ENCODE results near the gene ZNFX1. TPM values are rescaled to one million over a fixed set of nuclear protein-coding genes. Genes with fewer than 3 reads are reported as not detected.
"Not testable (repeated sequence)": the region's sequence is repeated elsewhere in the genome, so short reads cannot be mapped to it uniquely, and the experiment has no call there.

ZNFX1 gene
- total and polyA plus RNA-seq, 2 experiments from 2014 or later: 10.0 to 13.9 TPM

DNA sequence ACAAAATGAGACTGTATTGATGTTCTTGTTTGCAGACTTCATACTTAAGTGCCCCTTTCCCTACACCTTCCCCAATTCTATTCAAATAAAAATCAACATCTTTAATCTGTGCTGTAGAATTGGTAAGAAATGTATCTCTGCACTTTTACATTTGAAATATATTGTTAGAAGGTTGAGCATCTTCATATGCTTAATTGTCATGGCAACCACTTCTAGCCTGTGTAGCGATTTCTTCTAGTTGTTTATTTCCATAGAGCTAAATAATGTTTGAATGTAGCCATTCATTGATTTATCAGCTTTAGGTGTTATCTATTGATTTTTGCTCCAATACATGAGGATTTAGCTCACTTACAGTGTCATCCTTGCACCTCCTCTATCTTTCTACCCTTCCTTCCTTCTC, 37.7 kb upstream of the ZNFX1 start:
- Histone ChIP-seq H3K79me2 (no peaks in the 10 kb centered on the region), H3K4me3 (no peak overlapping the region), H2AFZ (no peak overlapping the region), H3K4me1 (ENCODE audit: insufficient read depth) (peaks cover 9% of the 10 kb centered on the region), H4K20me1 (ENCODE audit: insufficient read depth, poor library complexity, severe bottlenecking) (no peaks in the 10 kb centered on the region), H3K9me2 (replicated peaks; ENCODE audit: insufficient read depth) (no peaks in the 10 kb centered on the region), H3K27me3 (peaks cover 60% of the 10 kb centered on the region), H3K9me3 (ENCODE audit: low read depth) (no peaks in the 10 kb centered on the region), H3K27ac (no peak overlapping the region), H3K4me2 (no peak overlapping the region), H3K36me3 (replicated peaks; ENCODE audit: insufficient read depth, low read depth) (no peaks in the 10 kb centered on the region)
- no peak for DNase-seq (ENCODE audit: low spot score)
- TF ChIP-seq EZH2phosphoT487 (IDR thresholded peaks at IDR 0.05; ENCODE audit: low read depth, severe bottlenecking, unreplicated experiment): no peak
- 91% methylated on average over 1 of the region's 1 CpG for WGBS (ENCODE audit: low lambda C conversion rate, missing lambda C conversion rate)

DNA sequence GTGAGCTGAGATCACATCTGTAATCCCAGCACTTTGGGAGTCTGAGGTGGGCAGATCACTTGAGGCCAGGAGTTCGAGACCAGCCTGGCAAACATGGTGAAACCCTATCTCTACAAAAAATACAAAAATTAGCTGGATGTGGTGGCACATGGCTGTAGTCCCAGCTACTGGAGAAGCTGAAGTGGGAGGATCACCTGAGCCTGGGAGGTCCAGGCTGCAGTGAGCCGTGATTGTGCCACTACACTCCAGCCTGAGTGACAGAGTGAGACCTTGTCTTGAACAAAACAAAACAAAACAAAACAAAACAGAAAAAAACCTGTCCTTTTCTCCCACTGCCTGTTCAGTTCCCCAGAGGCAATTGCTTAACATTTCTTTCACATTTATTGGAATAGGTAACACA, 36.2 kb upstream of the ZNFX1 start:
- H3K27ac ChIP-seq; H3K79me2 ChIP-seq; H3K9me3 ChIP-seq (ENCODE audit: low read depth); H3K4me3 ChIP-seq; H4K20me1 ChIP-seq (ENCODE audit: insufficient read depth, poor library complexity, severe bottlenecking); H3K36me3 ChIP-seq (replicated peaks; ENCODE audit: insufficient read depth, low read depth); H3K4me2 ChIP-seq; H3K9me2 ChIP-seq (replicated peaks; ENCODE audit: insufficient read depth); DNase-seq (ENCODE audit: low spot score); H3K4me1 ChIP-seq (ENCODE audit: insufficient read depth); H2AFZ ChIP-seq: not testable (repeated sequence)
- peaks cover 47% of the 10 kb centered on the region for H3K27me3 ChIP-seq
- 83% methylated on average over 2 of the region's 2 CpGs for WGBS (ENCODE audit: low lambda C conversion rate, missing lambda C conversion rate)

- H3K4me3 ChIP-seq: no peak overlapping the region
- no peaks in the 10 kb centered on the region for H4K20me1 ChIP-seq (ENCODE audit: insufficient read depth, poor library complexity, severe bottlenecking)
- H3K79me2 ChIP-seq: no peaks in the 10 kb centered on the region
- H3K9me2 ChIP-seq (replicated peaks; ENCODE audit: insufficient read depth): no peaks in the 10 kb centered on the region
- no peak overlapping the region for H2AFZ ChIP-seq
- TF ChIP-seq EZH2phosphoT487 (IDR thresholded peaks at IDR 0.05; ENCODE audit: low read depth, severe bottlenecking, unreplicated experiment): no peak
- no peak for TF ChIP-seq CTCF (IDR thresholded peaks at IDR 0.05; ENCODE audit: poor library complexity)
- no peak for TF ChIP-seq EZH2 (IDR thresholded peaks at IDR 0.05; ENCODE audit: borderline replicate concordance)
- no peak overlapping the region for H3K27ac ChIP-seq
- H3K27me3 ChIP-seq: peaks cover 39% of the 10 kb centered on the region
- no peaks in the 10 kb centered on the region for H3K4me1 ChIP-seq (ENCODE audit: insufficient read depth)
- no peak for DNase-seq (ENCODE audit: low spot score)
- no peaks in the 10 kb centered on the region for H3K9me3 ChIP-seq (ENCODE audit: low read depth)
- H3K4me2 ChIP-seq: no peak overlapping the region
- 91% methylated on average over 2 of the region's 2 CpGs for WGBS (ENCODE audit: low lambda C conversion rate, missing lambda C conversion rate)
- no peaks in the 10 kb centered on the region for H3K36me3 ChIP-seq (replicated peaks; ENCODE audit: insufficient read depth, low read depth)
Measured at GRCh38 chr20:49313283-49313682, 35.4 kb upstream of the ZNFX1 start.

GRCh38 chr20:49312661-49313060, 34.8 kb upstream of the ZNFX1 start:
- H3K27me3 ChIP-seq: peaks cover 33% of the 10 kb centered on the region
- no peak overlapping the region for H3K4me2 ChIP-seq
- no peak overlapping the region for H3K4me3 ChIP-seq
- no peak overlapping the region for H3K27ac ChIP-seq
- H3K36me3 ChIP-seq (replicated peaks; ENCODE audit: insufficient read depth, low read depth): no peaks in the 10 kb centered on the region
- H3K4me1 ChIP-seq (ENCODE audit: insufficient read depth): no peaks in the 10 kb centered on the region
- H3K79me2 ChIP-seq: no peaks in the 10 kb centered on the region
- H3K9me3 ChIP-seq (ENCODE audit: low read depth): no peaks in the 10 kb centered on the region
- H2AFZ ChIP-seq: no peak overlapping the region
- no peaks in the 10 kb centered on the region for H4K20me1 ChIP-seq (ENCODE audit: insufficient read depth, poor library complexity, severe bottlenecking)
- no peak for TF ChIP-seq EZH2 (IDR thresholded peaks at IDR 0.05; ENCODE audit: borderline replicate concordance)
- no peak for TF ChIP-seq EZH2phosphoT487 (IDR thresholded peaks at IDR 0.05; ENCODE audit: low read depth, severe bottlenecking, unreplicated experiment)
- no peak for TF ChIP-seq CTCF (IDR thresholded peaks at IDR 0.05; ENCODE audit: poor library complexity)
- DNase-seq (ENCODE audit: low spot score): no peak
- 80% methylated on average over 4 of the region's 4 CpGs for WGBS (ENCODE audit: low lambda C conversion rate, missing lambda C conversion rate)
- no peaks in the 10 kb centered on the region for H3K9me2 ChIP-seq (replicated peaks; ENCODE audit: insufficient read depth)

GRCh38 chr20:49310705-49311104, 32.8 kb upstream of the ZNFX1 start:
- H3K27me3 ChIP-seq: peaks cover 15% of the 10 kb centered on the region
- no peak overlapping the region for H3K4me2 ChIP-seq
- TF ChIP-seq EZH2phosphoT487 (IDR thresholded peaks at IDR 0.05; ENCODE audit: low read depth, severe bottlenecking, unreplicated experiment) (no peak), CTCF (IDR thresholded peaks at IDR 0.05; ENCODE audit: poor library complexity) (no peak), EZH2 (IDR thresholded peaks at IDR 0.05; ENCODE audit: borderline replicate concordance) (no peak)
- no peaks in the 10 kb centered on the region for H3K36me3 ChIP-seq (replicated peaks; ENCODE audit: insufficient read depth, low read depth)
- no peaks in the 10 kb centered on the region for H4K20me1 ChIP-seq (ENCODE audit: insufficient read depth, poor library complexity, severe bottlenecking)
- DNase-seq (ENCODE audit: low spot score): no peak
- H3K9me2 ChIP-seq (replicated peaks; ENCODE audit: insufficient read depth): no peaks in the 10 kb centered on the region
- no peak overlapping the region for H3K4me3 ChIP-seq
- H3K27ac ChIP-seq: no peak overlapping the region
- H3K79me2 ChIP-seq: no peaks in the 10 kb centered on the region
- H3K4me1 ChIP-seq (ENCODE audit: insufficient read depth): no peaks in the 10 kb centered on the region
- H2AFZ ChIP-seq: no peak overlapping the region
- H3K9me3 ChIP-seq (ENCODE audit: low read depth): no peaks in the 10 kb centered on the region
